ENCODE measurements around the gene EIF3D.
A peak's percentile ranks its signal among the peaks of the same experiment; 100 is the strongest.

The EIF3D gene, protein sequence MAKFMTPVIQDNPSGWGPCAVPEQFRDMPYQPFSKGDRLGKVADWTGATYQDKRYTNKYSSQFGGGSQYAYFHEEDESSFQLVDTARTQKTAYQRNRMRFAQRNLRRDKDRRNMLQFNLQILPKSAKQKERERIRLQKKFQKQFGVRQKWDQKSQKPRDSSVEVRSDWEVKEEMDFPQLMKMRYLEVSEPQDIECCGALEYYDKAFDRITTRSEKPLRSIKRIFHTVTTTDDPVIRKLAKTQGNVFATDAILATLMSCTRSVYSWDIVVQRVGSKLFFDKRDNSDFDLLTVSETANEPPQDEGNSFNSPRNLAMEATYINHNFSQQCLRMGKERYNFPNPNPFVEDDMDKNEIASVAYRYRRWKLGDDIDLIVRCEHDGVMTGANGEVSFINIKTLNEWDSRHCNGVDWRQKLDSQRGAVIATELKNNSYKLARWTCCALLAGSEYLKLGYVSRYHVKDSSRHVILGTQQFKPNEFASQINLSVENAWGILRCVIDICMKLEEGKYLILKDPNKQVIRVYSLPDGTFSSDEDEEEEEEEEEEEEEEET

DNA sequence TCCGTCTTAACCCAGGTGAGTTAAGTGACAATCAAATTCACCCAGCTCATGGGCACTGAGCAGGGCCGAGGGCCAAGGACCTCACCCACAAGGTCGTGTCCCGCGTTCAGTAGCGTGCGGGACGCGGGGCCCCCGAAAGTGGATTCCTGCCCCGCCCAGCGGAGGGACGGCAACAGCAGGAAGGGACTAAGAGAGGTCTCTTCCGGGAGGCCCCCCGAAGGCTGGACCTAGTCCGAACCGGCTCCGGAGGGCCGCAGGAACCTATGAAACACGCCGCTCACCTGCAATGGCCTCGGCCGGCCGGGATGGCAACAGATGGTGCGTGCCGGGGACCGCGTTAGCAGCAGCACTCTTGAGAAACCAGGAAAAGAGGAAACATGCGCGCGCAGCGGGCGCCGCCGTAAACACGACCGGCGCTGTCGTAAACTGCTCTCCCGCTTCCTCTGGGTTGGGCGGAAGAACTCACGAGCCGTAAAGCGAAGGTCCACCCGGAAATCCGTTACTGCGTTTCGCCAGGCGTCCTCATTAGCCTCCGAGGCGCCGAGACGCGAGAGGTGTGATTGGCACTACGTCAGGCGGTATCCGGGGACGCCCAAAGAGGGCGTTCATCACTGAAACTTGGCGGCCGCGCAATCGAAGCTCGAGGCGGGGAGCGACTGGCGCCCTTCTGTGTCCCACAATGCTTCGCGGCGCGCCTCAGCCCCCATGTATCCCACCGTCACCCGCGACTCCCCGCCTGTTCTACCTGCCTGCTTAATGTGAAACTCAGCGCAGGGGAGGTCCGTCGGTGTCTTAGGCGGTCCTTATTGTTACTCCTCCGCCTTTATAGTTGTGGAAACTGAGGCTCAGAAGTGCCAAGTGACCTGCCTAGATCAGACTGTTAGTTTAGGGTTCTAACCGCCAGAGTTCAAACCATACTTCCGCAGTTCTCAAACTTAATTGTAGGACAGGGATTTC is at the start of gene EIF3D:
EIF3D (minus strand) TSS at position 372 of the 957 bp plus-strand sequence. CDS start 3,045 bp downstream, outside the sequence.
- TF ChIP-seq, protein P1, sequence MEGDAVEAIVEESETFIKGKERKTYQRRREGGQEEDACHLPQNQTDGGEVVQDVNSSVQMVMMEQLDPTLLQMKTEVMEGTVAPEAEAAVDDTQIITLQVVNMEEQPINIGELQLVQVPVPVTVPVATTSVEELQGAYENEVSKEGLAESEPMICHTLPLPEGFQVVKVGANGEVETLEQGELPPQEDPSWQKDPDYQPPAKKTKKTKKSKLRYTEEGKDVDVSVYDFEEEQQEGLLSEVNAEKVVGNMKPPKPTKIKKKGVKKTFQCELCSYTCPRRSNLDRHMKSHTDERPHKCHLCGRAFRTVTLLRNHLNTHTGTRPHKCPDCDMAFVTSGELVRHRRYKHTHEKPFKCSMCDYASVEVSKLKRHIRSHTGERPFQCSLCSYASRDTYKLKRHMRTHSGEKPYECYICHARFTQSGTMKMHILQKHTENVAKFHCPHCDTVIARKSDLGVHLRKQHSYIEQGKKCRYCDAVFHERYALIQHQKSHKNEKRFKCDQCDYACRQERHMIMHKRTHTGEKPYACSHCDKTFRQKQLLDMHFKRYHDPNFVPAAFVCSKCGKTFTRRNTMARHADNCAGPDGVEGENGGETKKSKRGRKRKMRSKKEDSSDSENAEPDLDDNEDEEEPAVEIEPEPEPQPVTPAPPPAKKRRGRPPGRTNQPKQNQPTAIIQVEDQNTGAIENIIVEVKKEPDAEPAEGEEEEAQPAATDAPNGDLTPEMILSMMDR (IDR thresholded peaks at IDR 0.05; ENCODE audit: low read depth, low read length): no peak
- peak within 1 kb of the TSS; percentile 76 to 92 for H3K4me3 ChIP-seq (replicated peaks in 1 of 2; ENCODE audit: low read depth in 2 of 2, low read length in 2 of 2)
- DNase-seq (ENCODE audit: low read depth in 2 of 2): peak; percentile 100

DNA sequence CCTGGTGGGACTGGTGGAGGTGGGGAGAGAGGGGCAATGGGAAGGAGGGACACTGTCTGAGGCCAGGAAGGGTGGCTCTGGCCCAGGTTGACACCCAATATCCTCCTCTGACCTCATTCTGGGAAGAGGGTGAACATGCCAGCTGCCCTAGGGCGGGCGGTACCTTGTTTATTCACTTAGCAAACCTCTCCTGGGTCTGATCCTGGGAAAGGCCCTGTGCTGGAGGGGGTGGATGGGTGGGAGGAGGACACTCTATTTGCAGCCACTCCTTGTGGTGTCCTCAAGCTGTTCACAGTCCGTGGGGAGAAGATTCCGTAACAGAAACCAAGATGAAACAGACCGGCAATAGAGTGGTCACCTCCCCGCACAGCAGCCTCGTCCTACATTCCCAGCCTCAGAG is 49.7 kb upstream of the EIF3D start:
- DNase-seq (ENCODE audit: low read depth in 2 of 2): no peak
- TF ChIP-seq, protein P1 (IDR thresholded peaks at IDR 0.05; ENCODE audit: low read depth, low read length): no peak
- no peak overlapping the region for H3K4me3 ChIP-seq (replicated peaks in 1 of 2; ENCODE audit: low read depth in 2 of 2, low read length in 2 of 2)

DNA sequence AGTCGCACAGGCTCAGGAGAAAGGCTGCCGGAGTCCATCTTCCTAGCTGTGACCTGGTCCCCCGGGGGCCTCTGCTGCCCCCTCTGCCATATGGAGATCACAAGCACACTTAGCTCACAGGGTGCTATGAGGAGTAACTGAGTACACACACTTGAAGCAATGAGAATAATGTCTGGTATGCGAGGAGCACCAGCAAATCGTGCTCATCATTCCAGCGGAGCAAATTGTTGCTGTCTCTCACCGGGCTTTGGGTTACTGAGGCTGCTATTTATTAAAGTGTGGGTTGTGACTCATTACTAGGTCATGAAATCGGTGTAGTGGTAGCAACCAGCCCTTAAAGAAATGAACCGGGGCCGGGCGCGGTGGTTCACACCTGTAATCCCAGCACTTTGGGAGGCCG is 48.1 kb upstream of the EIF3D start:
- peak; percentile 8 to 84 for DNase-seq (ENCODE audit: low read depth in 2 of 2)
- no peak overlapping the region for H3K4me3 ChIP-seq (replicated peaks in 1 of 2; ENCODE audit: low read depth in 2 of 2, low read length in 2 of 2)
- TF ChIP-seq, protein P1 (IDR thresholded peaks at IDR 0.05; ENCODE audit: low read depth, low read length): no peak

DNA sequence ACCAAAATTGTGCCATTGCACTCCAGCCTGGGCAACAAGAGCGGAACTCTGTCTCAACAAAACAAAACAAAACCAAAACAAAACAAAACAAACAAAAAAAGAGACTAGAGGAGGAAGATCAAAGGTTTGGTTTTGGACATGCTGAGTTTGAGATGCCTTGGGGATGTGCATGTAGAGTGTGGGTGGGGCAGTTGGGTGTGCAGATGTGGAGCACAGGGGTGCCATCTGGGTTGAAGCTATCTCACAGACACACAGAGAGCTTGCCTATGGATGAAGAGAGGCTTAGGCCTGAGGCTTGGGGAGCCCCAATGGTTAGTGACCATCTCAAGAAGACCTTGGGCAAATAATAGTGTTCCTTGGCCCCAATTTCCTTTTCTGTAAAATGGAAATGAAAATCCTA is 45.8 kb upstream of the EIF3D start:
- H3K4me3 ChIP-seq (replicated peaks in 1 of 2; ENCODE audit: low read depth in 2 of 2, low read length in 2 of 2): no peak overlapping the region
- DNase-seq (ENCODE audit: low read depth in 2 of 2): no peak
- TF ChIP-seq, protein P1 (IDR thresholded peaks at IDR 0.05; ENCODE audit: low read depth, low read length): no peak

DNA sequence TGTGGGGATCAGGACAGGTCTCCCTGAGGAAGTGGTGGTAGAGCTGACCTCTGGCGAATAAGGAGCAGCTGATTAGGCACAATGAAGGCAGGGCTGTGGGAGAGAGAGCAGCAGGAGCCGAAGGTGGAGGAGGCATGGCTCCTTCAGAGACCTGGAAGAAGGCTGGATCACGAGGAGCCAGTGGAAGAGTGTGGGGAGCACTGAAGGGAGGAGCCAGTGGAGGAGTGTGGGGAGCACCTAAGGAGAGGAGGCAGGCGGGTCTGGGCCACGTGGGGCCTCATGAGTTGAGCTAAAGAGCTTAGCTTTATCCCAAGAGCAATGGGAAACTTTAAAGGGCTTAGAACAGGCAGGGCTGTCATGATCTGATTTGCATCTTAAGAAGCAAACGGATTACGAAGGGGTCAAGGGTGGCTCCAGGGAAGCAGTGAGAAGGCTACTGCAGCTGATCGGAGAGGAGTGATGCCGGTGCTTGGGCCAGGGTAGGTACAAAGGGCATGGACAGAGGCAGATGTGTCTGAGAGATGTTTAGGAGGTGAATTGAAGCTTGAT is 44.9 kb upstream of the EIF3D start:
- H3K4me3 ChIP-seq (replicated peaks in 1 of 2; ENCODE audit: low read depth in 2 of 2, low read length in 2 of 2): no peak overlapping the region
- TF ChIP-seq, protein P1 (IDR thresholded peaks at IDR 0.05; ENCODE audit: low read depth, low read length): no peak
- DNase-seq (ENCODE audit: low read depth in 2 of 2): no peak

DNA sequence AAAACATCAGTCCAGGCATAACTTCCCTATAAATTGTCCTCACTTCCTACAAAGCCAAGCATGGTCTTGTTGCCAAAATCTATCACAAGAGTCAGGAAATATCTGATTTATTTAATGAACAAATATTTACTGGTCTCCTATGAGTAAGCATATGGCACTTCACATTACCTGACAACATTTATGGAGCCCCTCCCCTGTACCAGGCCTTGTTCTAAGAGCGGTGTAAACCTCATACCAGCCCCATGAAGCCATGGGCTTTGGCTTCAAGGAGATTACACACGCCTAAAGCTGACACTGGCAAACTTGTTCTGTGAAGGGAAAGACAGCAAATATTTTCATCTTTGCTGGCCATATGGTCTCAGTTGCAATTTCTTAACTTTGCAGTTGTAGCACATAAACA is 43.0 kb upstream of the EIF3D start:
- TF ChIP-seq, protein P1 (IDR thresholded peaks at IDR 0.05; ENCODE audit: low read depth, low read length): no peak
- H3K4me3 ChIP-seq (replicated peaks in 1 of 2; ENCODE audit: low read depth in 2 of 2, low read length in 2 of 2): no peak overlapping the region
- DNase-seq (ENCODE audit: low read depth in 2 of 2): no peak

All from cardiac fibroblast (primary cell).